H9 (cell line): Measurements from ENCODE around the gene KRT31. TPM values are rescaled to one million over a fixed set of nuclear protein-coding genes. Genes with fewer than 3 reads are reported as not detected.
"Not testable (repeated sequence)": the region's sequence is repeated elsewhere in the genome, so short reads cannot be mapped to it uniquely, and the experiment has no call there.

Experiments used
- DNase-seq: peaks from one replicate; pipeline ENCODE4 v3.0.0-alpha.2; 2017
- H2AFZ ChIP-seq: one replicate; pipeline ENCODE4 v1.6.1; 2013; ENCODE audit warnings: mild to moderate bottlenecking, low read length, control low read depth, moderate library complexity
- H2AK5ac ChIP-seq: 2 replicates; pipeline ENCODE4 v1.6.1; 2013; ENCODE audit warnings: low read length, control low read depth, mixed read lengths; ENCODE audit not compliant: insufficient read length
- H2BK120ac ChIP-seq: one replicate; pipeline ENCODE4 v1.6.1; 2013; ENCODE audit warnings: low read depth, mild to moderate bottlenecking, low read length, control low read depth, inconsistent platforms; ENCODE audit not compliant: poor library complexity, severe bottlenecking
- H2BK12ac ChIP-seq: 2 replicates; pipeline ENCODE4 v1.6.1; 2013; ENCODE audit warnings: low read length, control low read depth, mixed read lengths, low read depth; ENCODE audit not compliant: insufficient read length
- H2BK15ac ChIP-seq: 2 replicates; pipeline ENCODE4 v1.6.1; 2013; ENCODE audit warnings: low read depth, low read length, control low read depth
- H2BK20ac ChIP-seq: one replicate; pipeline ENCODE4 v1.6.1; 2013; ENCODE audit warnings: low read depth, mild to moderate bottlenecking, low read length, control low read depth, inconsistent platforms; ENCODE audit not compliant: poor library complexity, severe bottlenecking
- H2BK5ac ChIP-seq: 2 replicates; pipeline ENCODE4 v1.6.1; 2013; ENCODE audit warnings: low read length, control low read depth, mixed read lengths; ENCODE audit not compliant: insufficient read length
- H3K14ac ChIP-seq: 2 replicates; pipeline ENCODE4 v1.6.1; 2013; ENCODE audit warnings: low read length, control low read depth; ENCODE audit not compliant: insufficient read depth
- H3K18ac ChIP-seq: 2 replicates; pipeline ENCODE4 v1.6.1; 2013; ENCODE audit warnings: low read depth, mild to moderate bottlenecking, mixed read lengths, low read length, control low read depth; ENCODE audit not compliant: insufficient read length
- H3K23ac ChIP-seq: 2 replicates; pipeline ENCODE4 v1.6.1; 2013; ENCODE audit warnings: low read length, control low read depth, mixed read lengths, low read depth; ENCODE audit not compliant: insufficient read length
- H3K23me2 ChIP-seq: 2 replicates; pipeline ENCODE4 v1.6.1; 2013; ENCODE audit warnings: low read depth, mild to moderate bottlenecking, mixed read lengths, low read length, control low read depth; ENCODE audit not compliant: insufficient read length, poor library complexity, severe bottlenecking
- H3K27ac ChIP-seq: 2 replicates; pipeline ENCODE4 v1.5.1; 2013; ENCODE audit warnings: low read length, control low read depth, mixed read lengths, low read depth; ENCODE audit not compliant: insufficient read length
- H3K27me3 ChIP-seq: 2 replicates; pipeline ENCODE4 v1.6.1; 2013; ENCODE audit warnings: low read length, control low read depth, inconsistent platforms; ENCODE audit not compliant: insufficient read depth
- H3K4ac ChIP-seq: 2 replicates; pipeline ENCODE4 v1.6.1; 2013; ENCODE audit warnings: low read depth, mild to moderate bottlenecking, control low read depth, inconsistent platforms, low read length, moderate library complexity
- H3K4me1 ChIP-seq: 2 replicates; pipeline ENCODE4 v1.6.1; 2013; ENCODE audit warnings: low read length, control low read depth, inconsistent platforms; ENCODE audit not compliant: insufficient read depth
- H3K4me2 ChIP-seq: 2 replicates; pipeline ENCODE4 v1.6.1; 2013; ENCODE audit warnings: low read length, control low read depth, mixed read lengths; ENCODE audit not compliant: insufficient read length, insufficient read depth
- H3K56ac ChIP-seq: 2 replicates; pipeline ENCODE4 v1.6.1; 2013; ENCODE audit warnings: low read depth, mild to moderate bottlenecking, mixed read lengths, low read length, control low read depth; ENCODE audit not compliant: insufficient read length
- H3K79me1 ChIP-seq: 2 replicates; pipeline ENCODE4 v1.6.1; 2013; ENCODE audit warnings: low read depth, mild to moderate bottlenecking, moderate library complexity, low read length, control low read depth, inconsistent platforms; ENCODE audit not compliant: insufficient read depth, poor library complexity, severe bottlenecking
- H3K79me2 ChIP-seq: 2 replicates; pipeline ENCODE4 v1.6.1; 2013; ENCODE audit warnings: low read length, control low read depth, inconsistent platforms; ENCODE audit not compliant: insufficient read depth
- H3K9ac ChIP-seq: 2 replicates; pipeline ENCODE4 v1.6.1; 2013; ENCODE audit warnings: low read length, control low read depth, mixed read lengths; ENCODE audit not compliant: insufficient read length; ENCODE audit errors: extremely low read depth
- H3K9me3 ChIP-seq: one replicate; pipeline ENCODE4 v1.6.1; 2013; ENCODE audit warnings: low read depth, low read length, inconsistent platforms; ENCODE audit not compliant: control insufficient read depth
- H3T11ph ChIP-seq: one replicate; pipeline ENCODE4 v1.6.1; 2013; ENCODE audit warnings: mild to moderate bottlenecking, low read length, control low read depth, inconsistent platforms
- H4K20me1 ChIP-seq: one replicate; pipeline ENCODE4 v1.6.1; 2013; ENCODE audit not compliant: control insufficient read depth, insufficient read length, insufficient read depth
- H4K5ac ChIP-seq: 2 replicates; pipeline ENCODE4 v1.6.1; 2013; ENCODE audit warnings: low read depth, mild to moderate bottlenecking, mixed read lengths, low read length, control low read depth; ENCODE audit not compliant: insufficient read length
- H4K8ac ChIP-seq: replicated peaks from 2 replicates; pipeline ENCODE4 v1.6.1; 2013; ENCODE audit warnings: low read length, control low read depth, mixed read lengths, low read depth; ENCODE audit not compliant: insufficient read length
- H4K91ac ChIP-seq: 2 replicates; pipeline ENCODE4 v1.6.1; 2013; ENCODE audit warnings: low read depth, mild to moderate bottlenecking, moderate library complexity, mixed read lengths, low read length, control low read depth; ENCODE audit not compliant: insufficient read length
- H3K27ac Mint-ChIP-seq, 3 experiments: 2 replicates in 2 of 3; 3 replicates in 1 of 3; pipeline ENCODE4 v1.8.0; 2020 to 2021; ENCODE audit warnings: mixed read lengths in 3 of 3, mild to moderate bottlenecking in 1 of 3, moderate library complexity in 1 of 3
- H3K27me3 Mint-ChIP-seq: 2 replicates; pipeline ENCODE4 v1.8.0; 2021; ENCODE audit warnings: low read depth, mild to moderate bottlenecking, moderate library complexity, mixed read lengths
- H3K36me3 Mint-ChIP-seq, 3 experiments: 2 replicates in 2 of 3; 3 replicates in 1 of 3; pipeline ENCODE4 v1.8.0; 2020 to 2021; ENCODE audit warnings: low read depth in 3 of 3, mixed read lengths in 3 of 3; ENCODE audit not compliant: insufficient read depth in 1 of 3
- H3K4me1 Mint-ChIP-seq, 2 experiments: 2 replicates each; pipeline ENCODE4 v1.8.0; 2020; ENCODE audit warnings: mixed read lengths in 2 of 2
- H3K4me3 Mint-ChIP-seq, 2 experiments: 2 replicates in 1 of 2; 3 replicates in 1 of 2; pipeline ENCODE4 v1.8.0; 2020 to 2021; ENCODE audit warnings: mild to moderate bottlenecking in 2 of 2, mixed read lengths in 2 of 2, moderate library complexity in 1 of 2
- H3K9me3 Mint-ChIP-seq, 2 experiments: 2 replicates in 1 of 2; 3 replicates in 1 of 2; pipeline ENCODE4 v1.8.0; 2020; ENCODE audit warnings: mild to moderate bottlenecking in 2 of 2, mixed read lengths in 2 of 2, moderate library complexity in 1 of 2
- CTCF ChIP-seq: fragments of 200-600 bp; sonication (generic); conservative IDR thresholded peaks from 3 replicates; pipeline ENCODE4 v1.8.0; 2021; ENCODE audit warnings: antibody characterized with exemption, mild to moderate bottlenecking
- WGBS: extraction: QIAGEN DNeasy Blood & Tissue Kit; methylation state at CpG from one replicate; pipeline ENCODE4 v1.1.7; 2013; ENCODE audit warnings: missing lambda C conversion rate, low lambda C conversion rate, mixed read lengths; ENCODE audit not compliant: insufficient read length; ENCODE audit errors: extremely low coverage; 5-methylcytosine and 5-hydroxymethylcytosine counted together
- total RNA-seq: library from RNA; stranded (reverse); gene quantifications from 2 replicates; pipeline ENCODE4 v1.2.1, GENCODE V29; 2021

The KRT31 gene
- total RNA-seq, 1 experiment from 2014 or later, result not detected

GRCh38 chr17:41433586-41433985, 36.2 kb upstream of the KRT31 start:
- no peaks in the 10 kb centered on the region; the same call in 1 of the 2 replicates for H3K27me3 Mint-ChIP-seq

DNA sequence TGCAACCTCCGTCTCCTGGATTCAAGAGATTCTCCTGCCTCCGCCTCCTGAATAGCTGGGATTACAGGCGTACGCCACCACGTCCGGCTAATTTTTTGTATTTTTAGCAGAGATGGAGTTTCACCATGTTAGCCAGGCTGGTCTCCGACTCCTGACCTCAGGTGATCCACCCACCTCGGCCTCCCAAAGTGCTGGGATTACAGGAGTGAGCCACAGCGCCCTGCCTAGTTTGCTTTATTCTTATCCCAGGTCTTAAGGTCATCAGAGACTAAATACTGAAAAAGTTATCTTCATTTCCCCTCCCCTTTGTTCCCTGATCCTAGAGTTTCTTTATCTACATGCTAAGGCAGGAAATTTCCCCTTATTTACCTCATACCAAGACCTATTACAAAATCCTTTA, 33.0 kb upstream of the KRT31 start:
- H3K4me1 Mint-ChIP-seq, result peaks cover 9 to 11% of the 10 kb centered on the region in 2 experiments
- not testable (repeated sequence) for H2BK5ac ChIP-seq, H3K9me3 ChIP-seq, H3K56ac ChIP-seq, H2AK5ac ChIP-seq, H2AFZ ChIP-seq, H4K91ac ChIP-seq, H3K23ac ChIP-seq, H3K4me1 ChIP-seq, H3K4me3 Mint-ChIP-seq, H3K9me3 Mint-ChIP-seq, H3K36me3 Mint-ChIP-seq, H3K27ac Mint-ChIP-seq, H4K8ac ChIP-seq, H3K27me3 ChIP-seq, H2BK15ac ChIP-seq, H3K4ac ChIP-seq, H3K79me1 ChIP-seq, H2BK12ac ChIP-seq, H2BK120ac ChIP-seq, H3K4me2 ChIP-seq, H3K27me3 Mint-ChIP-seq, H3T11ph ChIP-seq, H3K79me2 ChIP-seq, DNase-seq, H2BK20ac ChIP-seq, H3K27ac ChIP-seq, H4K5ac ChIP-seq, H3K9ac ChIP-seq, H3K23me2 ChIP-seq, H3K18ac ChIP-seq, H3K14ac ChIP-seq, H4K20me1 ChIP-seq
- no CpG with 5 or more reads among the region's 9 CpGs for WGBS

More at GRCh38 chr17:41433586-41433985, 36.2 kb upstream of the KRT31 start:
- no peak overlapping the region for H2AK5ac ChIP-seq
- H3K18ac ChIP-seq, result no peak overlapping the region
- H2BK12ac ChIP-seq, result no peak overlapping the region
- no peak overlapping the region for H2AFZ ChIP-seq
- no peak overlapping the region for H4K91ac ChIP-seq
- Mint-ChIP-seq H3K4me3 (no peak overlapping the region), H3K27ac (no peak overlapping the region), H3K4me1 (peaks cover 5 to 7% of the 10 kb centered on the region in 2 experiments), H3K36me3 (no peaks in the 10 kb centered on the region), H3K9me3 (no peaks in the 10 kb centered on the region)
- no peak overlapping the region for H2BK5ac ChIP-seq
- H3K23me2 ChIP-seq, result no peaks in the 10 kb centered on the region
- no peaks in the 10 kb centered on the region for H3K79me1 ChIP-seq
- H3K27ac ChIP-seq, result no peak overlapping the region
- H3K56ac ChIP-seq, result no peak overlapping the region
- H3K9me3 ChIP-seq, result no peaks in the 10 kb centered on the region
- H3K14ac ChIP-seq, result no peak overlapping the region
- WGBS, result no CpG with 5 or more reads among the region's 4 CpGs
- H3K4me1 ChIP-seq, result no peaks in the 10 kb centered on the region
- H3T11ph ChIP-seq, result no peak overlapping the region
- H3K23ac ChIP-seq, result no peak overlapping the region
- no peak overlapping the region for H2BK20ac ChIP-seq
- H2BK15ac ChIP-seq, result no peak overlapping the region
- no peak for DNase-seq
- TF ChIP-seq CTCF, result no peak
- H3K9ac ChIP-seq, result no peak overlapping the region
- H3K4ac ChIP-seq, result no peak overlapping the region
- H2BK120ac ChIP-seq, result no peak overlapping the region
- no peaks in the 10 kb centered on the region for H4K20me1 ChIP-seq
- no peaks in the 10 kb centered on the region for H3K27me3 ChIP-seq
- H4K8ac ChIP-seq, result no peak overlapping the region
- H3K79me2 ChIP-seq, result no peaks in the 10 kb centered on the region
- no peak overlapping the region for H3K4me2 ChIP-seq
- H4K5ac ChIP-seq, result no peak overlapping the region
